GM12878 (cell line): ENCODE measurements around the gene ATRN. TPM values are rescaled to one million over a fixed set of nuclear protein-coding genes. Genes with fewer than 3 reads are reported as not detected.

Source experiments
- ATAC-seq: fragments of 200-7000 bp; cut with Tn5 transposase; 3 replicates; pipeline ENCODE4 v1.9.1; 2020; ENCODE audit warnings: mild to moderate bottlenecking, moderate library complexity
- BruUV-seq: library from RNA; stranded (reverse); fragments of 400-500 nt; replicated peaks from 2 replicates; lab custom pipeline; 2021; lab: Mats Ljungman, UMichigan
- CTCF ChIA-PET: fragments of 300-600 bp; sonication (Branson Sonifier 250); formaldehyde crosslinking; extraction: SDS; loops from one replicate; lab custom pipeline; 2021; ENCODE audit warnings: inconsistent platforms; lab: Yijun Ruan, JAX
- POLR2A ChIA-PET: fragments of 350-600 bp; formaldehyde crosslinking; extraction: SDS; loops from one replicate; lab custom pipeline; 2021; ENCODE audit warnings: inconsistent platforms; lab: Charles Lee
- RAD21 ChIA-PET: fragments of 300-600 bp; sonication (Branson Sonifier 250); formaldehyde crosslinking; loops from one replicate; lab custom pipeline; 2023; ENCODE audit warnings: antibody characterized with exemption; ENCODE audit not compliant: unreplicated experiment; lab: Charles Lee
- SMC1A ChIA-PET: fragments of 300-600 bp; sonication (Branson Sonifier 250); formaldehyde crosslinking; loops from one replicate; lab custom pipeline; 2023; ENCODE audit not compliant: unreplicated experiment, uncharacterized antibody; lab: Charles Lee
- DNase-seq: peaks from one replicate; pipeline ENCODE4 v3.0.0-alpha.2; 2011; ENCODE audit warnings: low read depth, low spot score
- FAIRE-seq: peaks from 3 replicates; lab custom pipeline; 2011; peaks lifted over from hg19 to GRCh38; lab: Jason Lieb, UNC
- H2AFZ ChIP-seq: 2 replicates; pipeline ENCODE4 v1.6.0; 2011; ENCODE audit warnings: low read depth, low read length, control low read depth; ENCODE audit not compliant: control insufficient read depth
- H3K27ac ChIP-seq: 2 replicates; pipeline ENCODE4 v1.5.1; 2011; ENCODE audit warnings: control low read depth; ENCODE audit not compliant: control insufficient read depth, insufficient read depth
- H3K27me3 ChIP-seq, 2 experiments: replicated peaks in 1 of 2; 2 replicates each; pipeline versions ENCODE4 v1.6.0 to v1.6.1; 2011; ENCODE audit warnings: low read length in 1 of 2; ENCODE audit not compliant: control insufficient read depth in 2 of 2, insufficient read depth in 2 of 2
- H3K36me3 ChIP-seq, 2 experiments: 2 replicates each; pipeline ENCODE4 v1.5.1; 2011; ENCODE audit warnings: low read length in 1 of 2; ENCODE audit not compliant: control insufficient read depth in 2 of 2, insufficient read depth in 2 of 2
- H3K4me1 ChIP-seq: 2 replicates; pipeline ENCODE4 v1.6.1; 2011; ENCODE audit warnings: mild to moderate bottlenecking, low read length, moderate library complexity, mixed read lengths; ENCODE audit not compliant: control insufficient read depth, insufficient read depth
- H3K4me2 ChIP-seq: 2 replicates; pipeline ENCODE4 v1.6.0; 2011; ENCODE audit warnings: control low read depth; ENCODE audit not compliant: control insufficient read depth, insufficient read depth
- H3K4me3 ChIP-seq: fragments of 200-600 bp; sonication (generic); 2 replicates; pipeline ENCODE4 v1.5.1; 2016
- H3K79me2 ChIP-seq: 2 replicates; pipeline ENCODE4 v1.6.0; 2011; ENCODE audit warnings: low read length; ENCODE audit not compliant: control insufficient read depth, insufficient read depth
- H3K9ac ChIP-seq: 2 replicates; pipeline ENCODE4 v1.8.0; 2011; ENCODE audit warnings: low read length, control low read depth, mixed read lengths; ENCODE audit not compliant: control insufficient read depth, insufficient read depth
- H3K9me3 ChIP-seq: replicated peaks from 3 replicates; pipeline ENCODE4 v1.5.1; 2011; ENCODE audit warnings: mild to moderate bottlenecking, low read length; ENCODE audit not compliant: control insufficient read depth, insufficient read depth
- H4K20me1 ChIP-seq: 2 replicates; pipeline ENCODE4 v1.6.0; 2011; ENCODE audit not compliant: control insufficient read depth, insufficient read depth
- CEBPZ ChIP-seq: fragments of 150-350 bp; IDR thresholded peaks from 2 replicates; pipeline ENCODE4 v1.6.1; 2016; ENCODE audit warnings: low read depth, low read length
- FOXK2 ChIP-seq: fragments of 450-650 bp; IDR thresholded peaks from 2 replicates; pipeline ENCODE4 v1.6.1; 2017; ENCODE audit warnings: mild to moderate bottlenecking, moderate library complexity
- HCFC1 ChIP-seq: fragments of 150-350 bp; IDR thresholded peaks from 2 replicates; pipeline ENCODE4 v1.6.1; 2014; ENCODE audit warnings: low read length
- IRF3 ChIP-seq: fragments of 450-650 bp; IDR thresholded peaks from 2 replicates; pipeline ENCODE4 v1.6.1; 2014; ENCODE audit warnings: mild to moderate bottlenecking
- MXI1 ChIP-seq: fragments of 150-350 bp; IDR thresholded peaks from 2 replicates; pipeline ENCODE4 v1.6.1; 2011; ENCODE audit warnings: low read depth, mild to moderate bottlenecking, inconsistent platforms, low read length, improper control_type of control experiment
- POLR2AphosphoS2 ChIP-seq: IDR thresholded peaks from 2 replicates; pipeline ENCODE4 v1.6.1; 2011; ENCODE audit warnings: low read depth, mild to moderate bottlenecking, low read length, improper control_type of control experiment, moderate library complexity
- SPI1 ChIP-seq: IDR thresholded peaks from 2 replicates; pipeline ENCODE4 v1.6.1; 2011; ENCODE audit warnings: low read depth, mild to moderate bottlenecking, low read length, moderate library complexity, borderline replicate concordance; ENCODE audit not compliant: insufficient read depth
- STAT3 ChIP-seq: IDR thresholded peaks from 2 replicates; pipeline ENCODE4 v1.6.1; 2011; ENCODE audit warnings: low read depth, low read length, improper control_type of control experiment
- TCF3 ChIP-seq: IDR thresholded peaks from 2 replicates; pipeline ENCODE4 v1.6.1; 2012; ENCODE audit warnings: low read depth, mild to moderate bottlenecking, low read length, borderline replicate concordance; ENCODE audit not compliant: insufficient read depth
- ZSCAN29 ChIP-seq: fragments of 450-650 bp; IDR thresholded peaks from 2 replicates; pipeline ENCODE4 v1.6.1; 2017; ENCODE audit warnings: mild to moderate bottlenecking, moderate library complexity
- WGBS: methylation state at CpG from one replicate; pipeline ENCODE4 v1.1.6; 2016; ENCODE audit warnings: low lambda C conversion rate; ENCODE audit not compliant: insufficient replicate concordance, insufficient coverage; ENCODE audit errors: missing lambda C conversion rate; 5-methylcytosine and 5-hydroxymethylcytosine counted together
- in situ Hi-C: fragments of 300-500 bp; cut with MboI; formaldehyde crosslinking; loops from 9 replicates; pipeline ENCODE4 v1.14.3; 2018; ENCODE audit warnings: mixed read lengths
- intact Hi-C: fragments of 100-400 bp; cut with micrococcal nuclease; formaldehyde crosslinking; loops from one replicate; pipeline ENCODE4 v1.14.2; 2022; ENCODE audit not compliant: unreplicated experiment
- polyA plus RNA-seq, 11 experiments: library from polyadenylated mRNA; depleted of rRNA in 4 of 11; unstranded in 6 of 11; stranded (reverse) in 5 of 11; fragments of >200 nt; fragmentation: Nextera tagmentation in 4 of 11; fragmentation: Illumina TruSeq in 1 of 11; extraction: Ambion mirVana in 4 of 11; extraction: Trizol in 1 of 11; gene quantifications; 1 replicate in 1 of 11; 2 replicates in 10 of 11; pipeline versions ENCODE4 v1.2.1 to v1.2.3, GENCODE V29; 2011 to 2016; ENCODE audit warnings: inconsistent platforms in 2 of 11, missing spikeins in 2 of 11, low read depth in 1 of 11
- total RNA-seq, 4 experiments: library from RNA; depleted of rRNA in 3 of 4; stranded (reverse); fragments of >200 nt in 3 of 4; fragmentation: Illumina TruSeq in 1 of 4; extraction: Trizol in 1 of 4; gene quantifications; 2 replicates each; pipeline versions ENCODE4 v1.2.1 to v1.2.3, GENCODE V29; 2013 to 2021

Gene ATRN
- total and polyA plus RNA-seq, 10 of the 15 experiments (the other 5 are each of a cell fraction or from before 2014, with no cell fraction given), result 0.71 to 11.6 (median 6.9) TPM

GRCh38 chr20:3654326-3655130 is 183.7 kb downstream of the ATRN start (continued):
- TF ChIP-seq CEBPZ (no peak), STAT3 (no peak), MXI1 (no peak), POLR2AphosphoS2 (no peak), ZSCAN29 (no peak), IRF3 (no peak), SPI1 (no peak)

GRCh38 chr20:3655131-3655405 is 184.2 kb downstream of the ATRN start:
- in situ Hi-C loops, result no loop called here
- WGBS, result 63% methylated on average over 4 of the region's 4 CpGs
- no peaks in the 10 kb centered on the region for H3K79me2 ChIP-seq
- no peaks in the 10 kb centered on the region; the same call in 1 of the 2 replicates for H4K20me1 ChIP-seq
- FAIRE-seq (no peak), ATAC-seq (no peak), DNase-seq (no peak)
- H2AFZ ChIP-seq, result no peak overlapping the region
- peaks cover 21% of the 10 kb centered on the region for H3K4me1 ChIP-seq
- no peak overlapping the region for H3K9ac ChIP-seq
- TF ChIP-seq TCF3, result no peak
- TF ChIP-seq FOXK2, result no peak
- no peak for TF ChIP-seq HCFC1
- POLR2A ChIA-PET, result no interaction called here
- no peaks in the 10 kb centered on the region for H3K36me3 ChIP-seq
- H3K27ac ChIP-seq, result no peak overlapping the region
- SMC1A ChIA-PET, result interaction anchor here (1.1 kb wide), 1 partner anchor 43 kb away, joined by 3 read pairs; no protein-coding TSS in a partner anchor
- CTCF ChIA-PET, result no interaction called here
- no peaks in the 10 kb centered on the region for H3K27me3 ChIP-seq
- no peak overlapping the region for H3K4me2 ChIP-seq
- H3K9me3 ChIP-seq, result no peaks in the 10 kb centered on the region
- RAD21 ChIA-PET, result interaction anchor here (1.6 kb wide), 1 partner anchor 11 kb away, joined by 3 read pairs; no protein-coding TSS in a partner anchor
- no TSS peak for BruUV-seq
- H3K4me3 ChIP-seq, result no peak overlapping the region
- intact Hi-C loops, result no loop called here
